ENCODE measurements around the gene MTCL3.

MTCL3 gene

GRCh38 chr6:127510876-127511275 is 8.3 kb downstream of the MTCL3 start:
- Histone ChIP-seq H3K36me3 (no peaks in the 10 kb centered on the region), H3K27ac (no peak overlapping the region), H3K4me1 (ENCODE audit: control insufficient read depth in 1 of 2, low read depth in 2 of 2) (peaks cover 9 to 16% of the 10 kb centered on the region in 2 donors), H3K9me3 (no peaks in the 10 kb centered on the region), H3K4me3 (no peak overlapping the region), H3K27me3 (replicated peaks; ENCODE audit: insufficient read depth) (no peaks in the 10 kb centered on the region)
- no peak for TF ChIP-seq CTCF (IDR thresholded peaks at IDR 0.05)
- ATAC-seq (ENCODE audit: insufficient number of reproducible peaks, low FRiP score, low read depth) (no peak), DNase-seq (ENCODE audit: low spot score) (no peak)

- ATAC-seq (ENCODE audit: insufficient number of reproducible peaks, low FRiP score, low read depth) = no peak
- no peak for DNase-seq (ENCODE audit: low spot score)
- TF ChIP-seq CTCF (IDR thresholded peaks at IDR 0.05) = no peak
- Histone ChIP-seq H3K36me3 (no peaks in the 10 kb centered on the region), H3K9me3 (no peaks in the 10 kb centered on the region), H3K4me1 (ENCODE audit: control insufficient read depth in 1 of 2, low read depth in 2 of 2) (no peaks in the 10 kb centered on the region), H3K4me3 (no peak overlapping the region), H3K27me3 (replicated peaks; ENCODE audit: insufficient read depth) (no peaks in the 10 kb centered on the region), H3K27ac (no peak overlapping the region)
These were observed 12.2 kb downstream of the MTCL3 start for GRCh38 chr6:127506894-127507293.

GRCh38 chr6:127503022-127503421 is 16.1 kb downstream of the MTCL3 start:
- no peaks in the 10 kb centered on the region for H3K4me1 ChIP-seq (ENCODE audit: control insufficient read depth in 1 of 2, low read depth in 2 of 2)
- TF ChIP-seq CTCF (IDR thresholded peaks at IDR 0.05) = no peak

GRCh38 chr6:127497410-127497809 is 21.7 kb downstream of the MTCL3 start:
- no peak overlapping the region for H3K4me3 ChIP-seq
- H3K36me3 ChIP-seq = no peaks in the 10 kb centered on the region
- ATAC-seq (ENCODE audit: insufficient number of reproducible peaks, low FRiP score, low read depth) (no peak), DNase-seq (ENCODE audit: low spot score) (no peak)
- H3K9me3 ChIP-seq = no peaks in the 10 kb centered on the region
- no peak overlapping the region for H3K27ac ChIP-seq
- no peak for TF ChIP-seq CTCF (IDR thresholded peaks at IDR 0.05)
- H3K27me3 ChIP-seq (replicated peaks; ENCODE audit: insufficient read depth) = no peaks in the 10 kb centered on the region
- no peaks in the 10 kb centered on the region for H3K4me1 ChIP-seq (ENCODE audit: control insufficient read depth in 1 of 2, low read depth in 2 of 2)

More at GRCh38 chr6:127503022-127503421, 16.1 kb downstream of the MTCL3 start:
- Histone ChIP-seq H3K9me3 (no peaks in the 10 kb centered on the region), H3K36me3 (no peaks in the 10 kb centered on the region), H3K27ac (no peak overlapping the region), H3K27me3 (replicated peaks; ENCODE audit: insufficient read depth) (no peaks in the 10 kb centered on the region), H3K4me3 (no peak overlapping the region)
- DNase-seq (ENCODE audit: low spot score) (no peak), ATAC-seq (ENCODE audit: insufficient number of reproducible peaks, low FRiP score, low read depth) (no peak)

- no peak overlapping the region for H3K4me3 ChIP-seq
- no peak for TF ChIP-seq CTCF (IDR thresholded peaks at IDR 0.05)
- no peaks in the 10 kb centered on the region for H3K27me3 ChIP-seq (replicated peaks; ENCODE audit: insufficient read depth)
- H3K4me1 ChIP-seq (ENCODE audit: control insufficient read depth in 1 of 2, low read depth in 2 of 2) = no peaks in the 10 kb centered on the region
- DNase-seq (ENCODE audit: low spot score) (no peak), ATAC-seq (ENCODE audit: insufficient number of reproducible peaks, low FRiP score, low read depth) (no peak)
- H3K9me3 ChIP-seq = no peaks in the 10 kb centered on the region
- no peaks in the 10 kb centered on the region for H3K36me3 ChIP-seq
- no peak overlapping the region for H3K27ac ChIP-seq
These were observed 22.7 kb downstream of the MTCL3 start for GRCh38 chr6:127496471-127496870.

Data from thoracic aorta (tissue), 2 donors.